GM18511 (cell line): Measurements from ENCODE around the gene PBX1.

Experiments
- ATAC-seq: cut with Tn5 transposase; IDR thresholded peaks from one replicate; pipeline ENCODE4 v1.9.1; 2021; ENCODE audit warnings: mild to moderate bottlenecking, moderate library complexity; ENCODE audit not compliant: unreplicated experiment

PBX1 gene

GRCh38 chr1:164745736-164746135, 186.8 kb downstream of the PBX1 start:
- no peak for ATAC-seq

DNA sequence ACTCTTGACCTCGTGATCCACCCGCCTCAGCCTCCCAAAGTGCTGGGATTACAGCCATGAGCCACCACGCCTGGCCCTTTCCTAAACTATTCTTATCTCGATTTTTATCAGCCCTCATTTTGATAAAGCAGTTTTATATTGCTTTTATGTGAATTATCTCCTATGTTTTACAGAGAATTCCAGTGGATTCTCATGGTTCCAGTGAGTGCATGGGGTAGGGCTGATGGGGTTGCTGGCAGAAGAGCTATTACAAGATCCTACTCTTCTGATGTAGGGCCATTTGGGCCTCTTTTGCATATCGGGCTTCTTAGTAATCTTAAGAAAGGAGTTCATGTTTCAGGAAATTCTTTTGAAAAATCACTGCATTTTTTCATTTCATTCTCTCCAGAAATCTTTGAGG, 187.6 kb downstream of the PBX1 start:
- ATAC-seq = no peak

DNA sequence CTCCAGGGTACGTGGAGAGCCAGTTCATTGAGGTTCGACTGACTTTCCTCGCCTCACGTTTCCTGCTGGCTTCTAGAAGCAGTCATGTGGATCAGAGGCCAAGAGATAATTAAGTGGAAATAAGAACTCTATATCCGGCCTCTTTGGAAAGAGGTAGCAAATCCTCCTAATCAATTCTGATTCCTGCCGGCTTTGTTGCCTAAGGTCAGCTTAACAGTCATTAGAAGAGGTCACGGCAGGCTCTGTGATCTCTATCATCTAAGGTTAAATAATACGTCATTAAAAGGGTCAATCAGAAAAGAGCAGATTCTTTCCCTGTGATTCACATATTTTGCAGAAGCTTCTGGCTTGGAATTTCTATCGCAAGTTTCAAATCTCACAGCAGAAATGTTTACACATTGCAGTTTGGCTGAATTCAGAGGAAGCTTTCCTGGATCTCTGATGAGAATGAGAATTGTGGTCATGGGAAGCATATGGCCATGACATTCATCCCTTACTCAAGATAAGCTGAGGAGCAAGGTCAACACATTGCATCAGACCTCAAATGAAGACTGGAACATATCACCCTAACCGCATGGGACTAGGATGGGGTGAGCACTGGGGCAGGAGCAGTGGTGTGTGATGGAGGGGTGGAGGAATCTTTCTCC, 189.4 kb downstream of the PBX1 start:
- ATAC-seq = no peak

DNA sequence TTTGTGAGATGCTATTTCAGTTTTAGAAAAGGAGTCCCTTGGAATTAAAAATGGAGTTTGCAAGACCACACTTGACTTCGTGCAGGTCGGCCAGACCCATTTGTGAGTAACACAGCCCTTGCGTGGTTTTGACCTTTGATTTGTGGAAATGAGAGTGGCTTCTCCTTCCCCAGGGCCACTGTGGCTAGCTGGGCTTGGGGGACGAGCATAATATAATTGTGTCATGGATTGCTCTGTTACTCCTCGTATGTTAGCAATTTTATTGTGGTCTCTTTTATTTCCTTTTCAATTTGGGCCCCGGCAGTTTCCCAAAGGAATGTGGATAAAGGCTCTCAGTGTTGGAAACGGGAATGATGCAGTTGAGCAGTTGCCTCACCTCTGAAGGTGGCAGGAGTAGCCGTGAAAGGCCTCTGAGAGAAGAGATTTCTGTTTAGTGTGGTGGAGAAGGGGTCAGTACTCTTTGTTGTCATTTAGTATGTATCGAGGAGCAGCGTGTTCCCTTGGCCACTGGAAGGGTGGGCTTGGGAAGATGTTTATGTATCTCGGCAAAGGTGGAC, 194.6 kb downstream of the PBX1 start:
- ATAC-seq = no peak

GRCh38 chr1:164754088-164754600, 195.2 kb downstream of the PBX1 start:
- no peak for ATAC-seq

- no peak for ATAC-seq
Measured at GRCh38 chr1:164755690-164756089, 196.7 kb downstream of the PBX1 start.

DNA sequence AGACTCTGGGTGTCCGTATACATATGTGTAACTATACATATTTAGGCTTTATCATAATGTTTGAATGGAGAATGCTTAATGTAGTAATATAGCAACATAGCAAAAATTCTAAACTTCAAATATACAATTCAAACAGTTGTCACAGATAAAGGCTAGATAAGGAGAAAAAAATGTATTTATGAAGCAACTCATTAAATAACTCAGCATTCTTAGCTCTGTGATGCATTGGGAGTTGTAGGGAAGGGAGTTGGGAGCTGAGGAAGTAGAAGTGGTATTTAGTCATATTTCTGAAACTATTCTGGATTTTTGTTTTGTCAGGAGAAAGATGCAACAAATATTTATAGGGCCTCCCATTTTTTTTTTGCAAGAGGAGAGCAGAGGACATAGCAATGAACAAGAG, 197.8 kb downstream of the PBX1 start:
- ATAC-seq = no peak

GRCh38 chr1:164757625-164758024, 198.6 kb downstream of the PBX1 start:
- no peak for ATAC-seq

GRCh38 chr1:164759144-164759920, 200.3 kb downstream of the PBX1 start:
- ATAC-seq = no peak

DNA sequence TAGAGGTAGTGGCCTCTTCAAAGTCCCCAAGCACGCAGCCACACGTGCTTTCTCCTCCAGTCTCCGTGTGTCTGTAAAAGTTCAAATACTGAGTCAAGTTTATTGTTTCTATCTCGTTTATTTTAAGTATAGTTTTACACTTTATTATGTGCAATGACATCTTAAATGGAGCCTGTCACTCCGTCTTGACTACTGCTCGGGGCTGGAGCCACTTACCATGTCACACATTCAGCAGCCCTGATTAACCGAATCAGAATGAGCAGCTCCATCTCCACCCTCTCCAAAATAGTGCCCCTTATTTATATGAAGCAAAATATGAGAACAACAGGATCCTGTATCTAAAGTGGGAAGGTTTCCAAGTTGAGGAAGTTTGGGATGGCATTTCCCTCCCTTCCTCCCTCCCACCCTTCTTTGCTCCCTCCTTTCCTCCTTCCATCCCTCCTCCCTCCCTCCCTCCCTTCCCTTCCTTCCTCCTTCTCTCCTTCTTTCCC, 201.0 kb downstream of the PBX1 start:
- ATAC-seq = no peak

DNA sequence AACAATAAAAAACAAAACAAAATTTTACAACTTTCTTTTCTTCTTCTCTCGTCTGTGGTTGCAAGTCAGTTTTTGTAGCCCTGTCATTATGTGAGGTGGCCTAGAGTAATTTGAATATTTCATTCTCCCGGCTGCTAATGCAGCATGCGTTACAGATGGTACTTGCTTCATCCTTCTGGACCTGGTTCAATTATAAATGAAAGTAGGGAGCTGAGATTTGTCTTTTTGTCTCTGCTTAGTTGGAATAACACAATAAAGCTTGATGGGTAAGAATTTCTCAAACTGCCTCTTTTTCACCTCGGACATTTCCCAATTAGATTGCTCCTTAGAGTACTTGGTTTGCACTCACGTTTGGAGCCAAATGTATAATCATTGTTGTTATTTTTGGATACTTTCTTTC, 201.6 kb downstream of the PBX1 start:
- ATAC-seq = no peak

DNA sequence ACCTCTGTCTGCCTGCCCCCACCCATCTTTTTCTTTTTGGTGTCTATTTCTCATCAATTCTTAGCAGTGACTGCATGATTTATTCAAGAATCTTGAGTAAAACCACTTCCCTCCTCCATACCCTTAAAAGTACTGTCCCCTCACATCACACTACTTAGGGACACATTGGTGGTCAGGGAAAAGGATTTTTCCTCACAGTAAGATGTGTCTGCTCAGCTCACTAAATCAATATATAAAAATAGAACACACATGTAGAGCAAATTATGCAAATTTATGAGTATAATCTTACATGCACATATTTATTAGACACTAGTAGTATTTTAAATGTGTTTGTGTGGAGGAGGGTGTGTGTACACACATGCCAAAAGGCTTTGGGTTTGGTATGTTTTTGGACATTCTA, 202.0 kb downstream of the PBX1 start:
- ATAC-seq = no peak

DNA sequence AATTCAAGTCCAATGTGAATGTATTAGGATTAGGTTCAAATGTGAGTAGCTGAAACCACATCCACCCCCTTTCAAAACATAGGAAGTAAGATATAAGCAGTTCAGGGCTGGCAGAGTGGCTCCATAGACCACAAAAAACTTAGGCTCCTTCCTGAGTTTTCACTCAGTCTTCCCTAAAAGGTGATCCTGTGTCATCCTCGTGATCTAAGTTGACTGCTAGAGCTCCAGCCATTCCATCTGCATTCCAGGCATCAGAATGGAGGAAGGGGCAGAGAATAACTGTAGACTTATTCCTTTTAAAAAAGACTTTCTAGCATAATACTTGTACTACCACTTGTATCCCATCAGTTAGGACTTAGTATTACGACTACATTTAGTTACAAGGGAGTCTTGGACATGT, 204.1 kb downstream of the PBX1 start:
- no peak for ATAC-seq

- ATAC-seq = no peak
Measured at GRCh38 chr1:164764333-164764732, 205.3 kb downstream of the PBX1 start.

- no peak for ATAC-seq
Measured at GRCh38 chr1:164765557-164765956, 206.6 kb downstream of the PBX1 start.

DNA sequence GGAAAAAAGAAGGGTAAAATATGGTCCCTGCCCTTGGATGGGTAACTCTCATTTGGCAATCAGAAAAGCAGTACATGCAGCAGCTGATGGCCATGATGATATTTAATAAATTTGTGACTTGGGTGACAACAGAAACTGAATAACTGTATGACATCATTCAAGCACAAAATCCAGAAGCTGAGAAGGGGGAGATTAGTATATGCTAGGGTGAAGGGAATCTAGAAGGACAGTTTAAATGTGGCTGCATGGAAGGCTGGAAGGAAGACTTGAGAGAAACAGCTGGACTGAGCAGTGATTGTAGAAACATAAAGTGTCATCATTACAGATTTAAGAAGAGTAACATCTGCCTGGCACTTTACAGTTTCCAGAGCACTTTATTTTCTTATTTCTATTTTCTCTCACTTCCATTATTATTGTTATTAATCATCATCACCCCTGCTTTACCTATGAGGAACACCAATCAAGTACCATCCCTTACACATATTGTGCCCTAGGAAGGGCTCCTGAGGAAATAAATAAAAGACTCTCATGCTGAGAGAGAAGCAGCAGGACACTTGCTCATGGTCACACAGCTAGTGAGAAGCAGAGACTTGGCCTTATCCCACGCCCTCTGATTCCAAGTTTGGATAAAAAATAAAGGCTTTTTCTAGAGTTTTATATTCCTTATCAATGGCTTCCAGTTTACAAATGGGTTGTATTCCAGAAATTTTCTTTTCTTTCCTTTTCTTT, 207.2 kb downstream of the PBX1 start:
- ATAC-seq = no peak

DNA sequence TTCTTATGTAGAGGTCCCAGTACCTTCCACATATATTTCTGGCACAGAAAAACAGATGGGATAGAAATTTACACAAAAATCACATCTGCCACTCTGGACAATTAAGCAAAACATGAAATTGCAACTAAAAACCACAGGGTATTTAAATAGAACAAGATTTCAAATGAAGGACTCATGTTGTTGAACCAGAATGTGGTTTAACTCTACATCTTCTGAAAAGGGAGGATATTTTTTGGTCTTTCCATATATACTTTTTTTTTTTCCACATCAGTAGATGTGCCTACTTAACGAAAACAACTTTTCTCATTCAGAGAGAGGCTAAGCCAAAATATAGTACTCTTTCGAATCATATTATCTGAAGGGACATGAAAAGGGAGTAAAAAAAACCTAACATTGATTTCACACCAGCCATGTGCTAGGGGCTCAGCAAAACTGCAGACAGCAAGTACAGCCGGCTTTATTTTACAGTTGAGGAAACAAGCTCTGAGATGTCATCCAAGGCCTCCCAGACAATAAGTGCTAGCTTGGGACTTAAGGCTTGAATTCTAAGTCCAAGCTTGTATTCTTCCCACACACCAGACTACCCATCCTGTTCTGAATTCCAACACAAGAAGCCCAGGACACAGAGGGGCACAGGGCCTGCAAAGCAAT, 208.9 kb downstream of the PBX1 start:
- no peak for ATAC-seq

DNA sequence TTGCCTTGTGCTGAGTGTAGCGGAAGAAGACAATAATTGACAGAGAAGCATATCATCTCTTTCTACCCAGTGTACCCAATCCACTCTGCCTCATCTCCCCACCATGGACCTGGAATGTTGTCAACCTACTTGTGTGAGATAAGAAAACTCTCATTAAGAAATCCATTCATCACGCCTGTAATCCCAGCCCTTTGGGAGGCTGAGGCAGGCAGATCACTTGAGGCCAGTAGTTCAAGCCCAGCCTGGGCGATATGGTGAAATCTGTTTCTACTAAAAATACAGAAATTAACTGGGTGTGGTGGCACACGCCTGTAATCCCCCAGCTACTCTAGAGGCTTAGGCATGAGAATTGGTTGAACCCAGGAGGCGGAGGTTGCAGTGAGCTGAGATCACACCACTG, 209.6 kb downstream of the PBX1 start:
- ATAC-seq = no peak

DNA sequence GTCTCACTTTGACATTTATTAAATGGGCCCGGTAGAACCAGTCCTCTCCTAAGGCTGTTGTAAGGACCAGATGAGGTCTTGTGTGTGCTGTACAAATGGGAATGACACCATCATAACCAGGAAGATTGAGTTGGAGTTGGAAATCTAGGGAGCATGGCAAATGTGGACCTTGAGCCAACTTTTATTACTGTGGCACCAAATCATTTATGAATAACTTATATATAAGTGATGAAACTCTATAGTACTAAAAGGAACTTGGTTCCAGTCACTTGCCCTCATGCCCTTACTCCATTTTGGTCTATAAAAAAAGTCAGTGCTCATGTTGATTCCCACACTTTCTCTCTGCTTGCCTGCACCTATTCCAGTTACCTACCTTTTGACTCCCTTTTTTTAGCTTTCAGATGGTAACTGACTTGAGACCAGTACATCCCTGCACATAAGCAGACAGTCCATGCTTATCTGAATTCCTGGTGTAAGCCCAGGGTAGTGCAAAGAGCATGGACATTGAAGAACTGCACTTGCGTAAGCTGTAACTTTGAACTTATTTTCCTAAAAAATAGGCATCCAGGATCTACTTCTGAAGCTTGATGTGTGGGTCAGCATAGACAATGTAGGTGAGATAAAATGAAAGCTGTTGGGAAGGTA, 210.6 kb downstream of the PBX1 start:
- ATAC-seq = no peak

GRCh38 chr1:164770131-164770529, 211.1 kb downstream of the PBX1 start:
- no peak for ATAC-seq
